T-helper 1 cell treated with Interleukin-12 subunit alpha and Interleukin-12 subunit beta and Interleukin-4 antibody, amounts not matched to agents 30 μg/mL and 1 μg/mL, for 36 hours (primary cell): ENCODE measurements around the gene ALG5.

Experiments used
- H3K27ac Mint-ChIP-seq: one replicate; pipeline ENCODE4 v1.8.0; 2021; ENCODE audit warnings: mild to moderate bottlenecking, mixed read lengths
- H3K27me3 Mint-ChIP-seq: one replicate; pipeline ENCODE4 v1.8.0; 2021; ENCODE audit warnings: low read depth, mixed read lengths
- H3K36me3 Mint-ChIP-seq: one replicate; pipeline ENCODE4 v1.8.0; 2021; ENCODE audit warnings: low read depth, mixed read lengths
- H3K4me1 Mint-ChIP-seq: one replicate; pipeline ENCODE4 v1.8.0; 2021; ENCODE audit warnings: low read depth, mixed read lengths
- H3K4me3 Mint-ChIP-seq: one replicate; pipeline ENCODE4 v1.8.0; 2021; ENCODE audit warnings: mild to moderate bottlenecking, moderate library complexity, mixed read lengths
- H3K9me3 Mint-ChIP-seq: one replicate; pipeline ENCODE4 v1.8.0; 2021; ENCODE audit warnings: mixed read lengths

The ALG5 gene

GRCh38 chr13:36999054-36999714, at the start of gene ALG5:
TSS of gene ALG5 (minus strand) at chr13:36999340. CDS start at chr13:36999300, 40 bp downstream.
- Mint-ChIP-seq H3K36me3 (peaks cover 12% of the 10 kb centered on the region), H3K4me1 (peaks cover 46% of the 10 kb centered on the region), H3K9me3 (no peaks in the 10 kb centered on the region)

GRCh38 chr13:37047846-37048245, 48.7 kb upstream of the ALG5 start:
- no peaks in the 10 kb centered on the region for H3K27me3 Mint-ChIP-seq
- no peak overlapping the region for H3K4me3 Mint-ChIP-seq
- H3K9me3 Mint-ChIP-seq = no peaks in the 10 kb centered on the region
- H3K27ac Mint-ChIP-seq = no peak overlapping the region
- H3K36me3 Mint-ChIP-seq = peaks cover 24% of the 10 kb centered on the region
- H3K4me1 Mint-ChIP-seq = peaks cover 5% of the 10 kb centered on the region

More at GRCh38 chr13:36999054-36999714, at the start of gene ALG5:
- Mint-ChIP-seq H3K27me3 (no peaks in the 10 kb centered on the region), H3K27ac (peak within 1 kb of the TSS; percentile 100), H3K4me3 (peak within 1 kb of the TSS; percentile 100)

- H3K4me1 Mint-ChIP-seq = peaks cover 1% of the 10 kb centered on the region
- H3K27me3 Mint-ChIP-seq = no peaks in the 10 kb centered on the region
- H3K9me3 Mint-ChIP-seq = no peaks in the 10 kb centered on the region
- no peak overlapping the region for H3K4me3 Mint-ChIP-seq
- no peak overlapping the region for H3K27ac Mint-ChIP-seq
- H3K36me3 Mint-ChIP-seq = peaks cover 26% of the 10 kb centered on the region
Measured at GRCh38 chr13:37047032-37047431, 47.9 kb upstream of the ALG5 start.

GRCh38 chr13:37046062-37046461, 46.9 kb upstream of the ALG5 start:
- peaks cover 1% of the 10 kb centered on the region for H3K4me1 Mint-ChIP-seq
- no peak overlapping the region for H3K27ac Mint-ChIP-seq
- H3K27me3 Mint-ChIP-seq = no peaks in the 10 kb centered on the region
- H3K4me3 Mint-ChIP-seq = no peak overlapping the region
- H3K9me3 Mint-ChIP-seq = no peaks in the 10 kb centered on the region
- peaks cover 31% of the 10 kb centered on the region for H3K36me3 Mint-ChIP-seq

GRCh38 chr13:37040789-37041188, 41.6 kb upstream of the ALG5 start:
- H3K4me3 Mint-ChIP-seq = no peak overlapping the region
- H3K27me3 Mint-ChIP-seq = no peaks in the 10 kb centered on the region
- H3K4me1 Mint-ChIP-seq = no peaks in the 10 kb centered on the region
- H3K9me3 Mint-ChIP-seq = no peaks in the 10 kb centered on the region
- no peak overlapping the region for H3K27ac Mint-ChIP-seq
- H3K36me3 Mint-ChIP-seq = peaks cover 29% of the 10 kb centered on the region

GRCh38 chr13:37039896-37040295, 40.8 kb upstream of the ALG5 start:
- Mint-ChIP-seq H3K27me3 (no peaks in the 10 kb centered on the region), H3K4me3 (no peak overlapping the region), H3K4me1 (no peaks in the 10 kb centered on the region), H3K27ac (no peak overlapping the region), H3K9me3 (no peaks in the 10 kb centered on the region), H3K36me3 (peaks cover 34% of the 10 kb centered on the region)

GRCh38 chr13:37037241-37037640, 38.1 kb upstream of the ALG5 start:
- peaks cover 31% of the 10 kb centered on the region for H3K36me3 Mint-ChIP-seq

GRCh38 chr13:37029617-37030016, 30.5 kb upstream of the ALG5 start:
- Mint-ChIP-seq H3K4me1 (peaks cover 2% of the 10 kb centered on the region), H3K27me3 (no peaks in the 10 kb centered on the region), H3K27ac (no peak overlapping the region), H3K36me3 (peaks cover 20% of the 10 kb centered on the region), H3K9me3 (no peaks in the 10 kb centered on the region), H3K4me3 (no peak overlapping the region)

More at GRCh38 chr13:37037241-37037640, 38.1 kb upstream of the ALG5 start:
- H3K27me3 Mint-ChIP-seq = no peaks in the 10 kb centered on the region
- no peak overlapping the region for H3K4me3 Mint-ChIP-seq
- no peaks in the 10 kb centered on the region for H3K9me3 Mint-ChIP-seq
- no peaks in the 10 kb centered on the region for H3K4me1 Mint-ChIP-seq
- H3K27ac Mint-ChIP-seq = no peak overlapping the region

- Mint-ChIP-seq H3K4me3 (no peak overlapping the region), H3K9me3 (no peaks in the 10 kb centered on the region), H3K36me3 (peaks cover 24% of the 10 kb centered on the region), H3K27me3 (no peaks in the 10 kb centered on the region), H3K27ac (no peak overlapping the region), H3K4me1 (peaks cover 2% of the 10 kb centered on the region)
Measured at GRCh38 chr13:37027639-37028038, 28.5 kb upstream of the ALG5 start.

GRCh38 chr13:37026771-37027170, 27.6 kb upstream of the ALG5 start:
- no peak overlapping the region for H3K4me3 Mint-ChIP-seq
- H3K27me3 Mint-ChIP-seq = no peaks in the 10 kb centered on the region
- no peaks in the 10 kb centered on the region for H3K4me1 Mint-ChIP-seq
- H3K9me3 Mint-ChIP-seq = no peaks in the 10 kb centered on the region
- H3K36me3 Mint-ChIP-seq = peaks cover 22% of the 10 kb centered on the region
- no peak overlapping the region for H3K27ac Mint-ChIP-seq

- H3K4me3 Mint-ChIP-seq = no peak overlapping the region
- H3K4me1 Mint-ChIP-seq = no peaks in the 10 kb centered on the region
- no peaks in the 10 kb centered on the region for H3K27me3 Mint-ChIP-seq
- no peak overlapping the region for H3K27ac Mint-ChIP-seq
- peaks cover 18% of the 10 kb centered on the region for H3K36me3 Mint-ChIP-seq
- no peaks in the 10 kb centered on the region for H3K9me3 Mint-ChIP-seq
Measured at GRCh38 chr13:37023871-37024270, 24.7 kb upstream of the ALG5 start.

GRCh38 chr13:37014609-37015008, 15.5 kb upstream of the ALG5 start:
- H3K27ac Mint-ChIP-seq = no peak overlapping the region
- H3K27me3 Mint-ChIP-seq = no peaks in the 10 kb centered on the region
- H3K9me3 Mint-ChIP-seq = no peaks in the 10 kb centered on the region
- no peak overlapping the region for H3K4me3 Mint-ChIP-seq
- H3K4me1 Mint-ChIP-seq = peaks cover 3% of the 10 kb centered on the region
- H3K36me3 Mint-ChIP-seq = peaks cover 43% of the 10 kb centered on the region

GRCh38 chr13:37011788-37012187, 12.6 kb upstream of the ALG5 start:
- H3K27ac Mint-ChIP-seq = no peak overlapping the region
- H3K36me3 Mint-ChIP-seq = peaks cover 51% of the 10 kb centered on the region
- no peak overlapping the region for H3K4me3 Mint-ChIP-seq
- no peaks in the 10 kb centered on the region for H3K9me3 Mint-ChIP-seq
- no peaks in the 10 kb centered on the region for H3K27me3 Mint-ChIP-seq
- H3K4me1 Mint-ChIP-seq = peaks cover 11% of the 10 kb centered on the region

GRCh38 chr13:37011002-37011401, 11.9 kb upstream of the ALG5 start:
- no peak overlapping the region for H3K27ac Mint-ChIP-seq
- H3K27me3 Mint-ChIP-seq = no peaks in the 10 kb centered on the region
- no peaks in the 10 kb centered on the region for H3K9me3 Mint-ChIP-seq
- peaks cover 48% of the 10 kb centered on the region for H3K36me3 Mint-ChIP-seq
- H3K4me1 Mint-ChIP-seq = peaks cover 11% of the 10 kb centered on the region
- H3K4me3 Mint-ChIP-seq = no peak overlapping the region

- H3K4me1 Mint-ChIP-seq = peaks cover 8% of the 10 kb centered on the region
- H3K9me3 Mint-ChIP-seq = no peaks in the 10 kb centered on the region
- H3K36me3 Mint-ChIP-seq = peaks cover 45% of the 10 kb centered on the region
- H3K27me3 Mint-ChIP-seq = no peaks in the 10 kb centered on the region
- no peak overlapping the region for H3K4me3 Mint-ChIP-seq
- H3K27ac Mint-ChIP-seq = no peak overlapping the region
Measured at GRCh38 chr13:37010424-37010823, 11.3 kb upstream of the ALG5 start.

GRCh38 chr13:37009692-37010091, 10.6 kb upstream of the ALG5 start:
- Mint-ChIP-seq H3K27ac (no peak overlapping the region), H3K9me3 (no peaks in the 10 kb centered on the region), H3K4me3 (no peak overlapping the region), H3K27me3 (no peaks in the 10 kb centered on the region), H3K4me1 (peaks cover 8% of the 10 kb centered on the region), H3K36me3 (peaks cover 42% of the 10 kb centered on the region)
